HG02885 (cell line): ENCODE measurements around the gene PRDM16.

Source experiments
- ATAC-seq: cut with Tn5 transposase; IDR thresholded peaks from one replicate; pipeline ENCODE4 v1.9.1; 2021; ENCODE audit warnings: mild to moderate bottlenecking; ENCODE audit not compliant: unreplicated experiment, poor library complexity

The PRDM16 gene

GRCh38 chr1:3479511-3480368, 410.7 kb downstream of the PRDM16 start:
- no peak for ATAC-seq

GRCh38 chr1:3480369-3480719, 411.3 kb downstream of the PRDM16 start:
- no peak for ATAC-seq

GRCh38 chr1:3481046-3481445, 412.0 kb downstream of the PRDM16 start:
- ATAC-seq, result no peak

GRCh38 chr1:3481836-3482375, 412.9 kb downstream of the PRDM16 start:
- no peak for ATAC-seq

- ATAC-seq, result no peak
Observed at GRCh38 chr1:3482378-3482849, 413.4 kb downstream of the PRDM16 start.

GRCh38 chr1:3483380-3483779, 414.4 kb downstream of the PRDM16 start:
- ATAC-seq, result no peak

- no peak for ATAC-seq
Observed at GRCh38 chr1:3483801-3484444, 414.9 kb downstream of the PRDM16 start.

GRCh38 chr1:3485016-3485415, 416.0 kb downstream of the PRDM16 start:
- ATAC-seq, result no peak
